ENCODE measurements around the gene OASL. TPM values are rescaled to one million over a fixed set of nuclear protein-coding genes. Genes with fewer than 3 reads are reported as not detected.
"Not testable (repeated sequence)": the region's sequence is repeated elsewhere in the genome, so short reads cannot be mapped to it uniquely, and the experiment has no call there.

Gene OASL
- total and polyA plus RNA-seq, 2 donors from 2014 or later: 1.0 TPM

GRCh38 chr12:121084229-121084628, 45.2 kb upstream of the OASL start:
- no peak for DNase-seq
- no peak for TF ChIP-seq CTCF (IDR thresholded peaks at IDR 0.05; ENCODE audit: borderline replicate concordance, extremely low read depth, insufficient read depth)
- Histone ChIP-seq H3K27ac (ENCODE audit: low read depth in 2 of 2, low read length in 2 of 2) (no peak overlapping the region), H3K36me3 (ENCODE audit: control insufficient read depth in 2 of 3, insufficient read depth in 3 of 3, low read length in 3 of 3) (no peaks in the 10 kb centered on the region), H3K27me3 (ENCODE audit: control insufficient read depth, insufficient read depth, low read length) (no peaks in the 10 kb centered on the region), H3K9ac (ENCODE audit: low read length in 3 of 3) (no peak overlapping the region), H3K4me1 (ENCODE audit: control insufficient read depth in 2 of 3, insufficient read depth in 2 of 3, low read depth in 1 of 3, low read length in 3 of 3) (peaks cover 0 to 3% (median 0%) of the 10 kb centered on the region in 3 donors), H3K4me3 (ENCODE audit: low read length in 3 of 3) (no peak overlapping the region), H3K9me3 (ENCODE audit: control insufficient read depth in 2 of 3, insufficient read depth in 1 of 3, low read length in 3 of 3) (no peaks in the 10 kb centered on the region)
- intact Hi-C loops (cut with DNase I): no loop called here
- no peak for FAIRE-seq

GRCh38 chr12:121080909-121081308, 41.9 kb upstream of the OASL start:
- Histone ChIP-seq H3K27me3 (ENCODE audit: control insufficient read depth, insufficient read depth, low read length) (no peaks in the 10 kb centered on the region), H3K4me3 (ENCODE audit: low read length in 3 of 3) (no peak overlapping the region), H3K4me1 (ENCODE audit: control insufficient read depth in 2 of 3, insufficient read depth in 2 of 3, low read depth in 1 of 3, low read length in 3 of 3) (no peaks in the 10 kb centered on the region), H3K9ac (ENCODE audit: low read length in 3 of 3) (no peak overlapping the region), H3K9me3 (ENCODE audit: control insufficient read depth in 2 of 3, insufficient read depth in 1 of 3, low read length in 3 of 3) (no peaks in the 10 kb centered on the region), H3K27ac (ENCODE audit: low read depth in 2 of 2, low read length in 2 of 2) (no peak overlapping the region), H3K36me3 (ENCODE audit: control insufficient read depth in 2 of 3, insufficient read depth in 3 of 3, low read length in 3 of 3) (no peaks in the 10 kb centered on the region)
- TF ChIP-seq CTCF (IDR thresholded peaks at IDR 0.05; ENCODE audit: borderline replicate concordance, extremely low read depth, insufficient read depth): no peak
- intact Hi-C loops (cut with DNase I): no loop called here
- no peak for DNase-seq
- FAIRE-seq: no peak

- intact Hi-C loops (cut with DNase I): no loop called here
- H3K36me3 ChIP-seq (ENCODE audit: control insufficient read depth in 2 of 3, insufficient read depth in 3 of 3, low read length in 3 of 3): no peaks in the 10 kb centered on the region
- no peak for FAIRE-seq
- no peaks in the 10 kb centered on the region for H3K27me3 ChIP-seq (ENCODE audit: control insufficient read depth, insufficient read depth, low read length)
- H3K9me3 ChIP-seq (ENCODE audit: control insufficient read depth in 2 of 3, insufficient read depth in 1 of 3, low read length in 3 of 3): no peaks in the 10 kb centered on the region
- H3K9ac ChIP-seq (ENCODE audit: low read length in 3 of 3): no peak overlapping the region
- DNase-seq: no peak
- H3K4me3 ChIP-seq (ENCODE audit: low read length in 3 of 3): no peak overlapping the region
- no peak overlapping the region for H3K27ac ChIP-seq (ENCODE audit: low read depth in 2 of 2, low read length in 2 of 2)
- no peaks in the 10 kb centered on the region for H3K4me1 ChIP-seq (ENCODE audit: control insufficient read depth in 2 of 3, insufficient read depth in 2 of 3, low read depth in 1 of 3, low read length in 3 of 3)
- no peak for TF ChIP-seq CTCF (IDR thresholded peaks at IDR 0.05; ENCODE audit: borderline replicate concordance, extremely low read depth, insufficient read depth)
These were observed 40.8 kb upstream of the OASL start for GRCh38 chr12:121079736-121080272.

- H3K4me1 ChIP-seq (ENCODE audit: control insufficient read depth in 2 of 3, insufficient read depth in 2 of 3, low read depth in 1 of 3, low read length in 3 of 3); DNase-seq; H3K9ac ChIP-seq (ENCODE audit: low read length in 3 of 3); H3K9me3 ChIP-seq (ENCODE audit: control insufficient read depth in 2 of 3, insufficient read depth in 1 of 3, low read length in 3 of 3); H3K4me3 ChIP-seq (ENCODE audit: low read length in 3 of 3); H3K36me3 ChIP-seq (ENCODE audit: control insufficient read depth in 2 of 3, insufficient read depth in 3 of 3, low read length in 3 of 3); intact Hi-C loops (cut with DNase I); H3K27me3 ChIP-seq (ENCODE audit: control insufficient read depth, insufficient read depth, low read length); H3K27ac ChIP-seq (ENCODE audit: low read depth in 2 of 2, low read length in 2 of 2); FAIRE-seq: not testable (repeated sequence)
These were observed 38.4 kb upstream of the OASL start for GRCh38 chr12:121077440-121077839.

GRCh38 chr12:121075911-121076310, 36.9 kb upstream of the OASL start:
- H3K27ac ChIP-seq (ENCODE audit: low read depth in 2 of 2, low read length in 2 of 2); H3K4me3 ChIP-seq (ENCODE audit: low read length in 3 of 3); H3K4me1 ChIP-seq (ENCODE audit: control insufficient read depth in 2 of 3, insufficient read depth in 2 of 3, low read depth in 1 of 3, low read length in 3 of 3); H3K27me3 ChIP-seq (ENCODE audit: control insufficient read depth, insufficient read depth, low read length); FAIRE-seq; intact Hi-C loops (cut with DNase I); H3K9ac ChIP-seq (ENCODE audit: low read length in 3 of 3); H3K9me3 ChIP-seq (ENCODE audit: control insufficient read depth in 2 of 3, insufficient read depth in 1 of 3, low read length in 3 of 3); H3K36me3 ChIP-seq (ENCODE audit: control insufficient read depth in 2 of 3, insufficient read depth in 3 of 3, low read length in 3 of 3); DNase-seq: not testable (repeated sequence)

Data from kidney (tissue), 14 donors.